Measurements from ENCODE around the gene CD55.

CD55 gene

DNA sequence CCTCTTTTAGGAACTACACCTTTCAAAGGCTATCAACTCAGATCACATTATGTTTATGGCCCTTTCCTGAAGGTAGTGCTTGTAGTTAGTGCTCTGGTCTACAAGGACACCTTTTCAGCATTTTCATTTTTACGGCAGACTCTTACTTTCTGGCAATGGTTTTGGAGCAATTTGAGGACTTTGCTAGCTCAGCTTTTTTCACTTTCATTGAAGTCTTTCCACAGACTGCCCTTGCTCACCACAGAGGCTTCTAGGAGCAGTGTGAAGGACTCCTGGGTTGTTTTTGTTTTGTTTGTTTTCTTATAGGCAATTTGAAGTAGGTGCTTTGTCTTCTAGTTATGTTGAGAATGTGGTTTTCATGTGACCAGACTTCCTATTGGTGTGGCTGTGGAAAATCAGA, 43.1 kb downstream of the CD55 start:
- DNase-seq: no peak

DNA sequence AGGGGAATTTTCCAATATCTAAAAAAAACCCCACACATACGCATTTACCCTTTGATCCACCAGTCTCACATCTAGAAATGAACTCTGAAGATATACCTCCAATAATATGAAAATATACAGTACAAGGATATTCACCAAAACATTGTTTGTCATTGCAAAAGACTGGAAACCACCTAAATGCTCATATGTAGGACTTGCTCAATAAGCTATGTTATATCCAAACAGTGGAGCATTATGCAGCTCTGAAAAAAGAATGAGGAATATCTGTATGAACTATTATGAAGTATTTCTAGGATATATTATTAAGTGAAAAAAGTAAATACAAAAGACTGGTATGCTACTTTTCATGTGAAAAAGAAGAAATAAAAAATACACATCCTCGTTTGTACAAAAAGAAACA, 43.6 kb downstream of the CD55 start:
- no peak for DNase-seq

DNA sequence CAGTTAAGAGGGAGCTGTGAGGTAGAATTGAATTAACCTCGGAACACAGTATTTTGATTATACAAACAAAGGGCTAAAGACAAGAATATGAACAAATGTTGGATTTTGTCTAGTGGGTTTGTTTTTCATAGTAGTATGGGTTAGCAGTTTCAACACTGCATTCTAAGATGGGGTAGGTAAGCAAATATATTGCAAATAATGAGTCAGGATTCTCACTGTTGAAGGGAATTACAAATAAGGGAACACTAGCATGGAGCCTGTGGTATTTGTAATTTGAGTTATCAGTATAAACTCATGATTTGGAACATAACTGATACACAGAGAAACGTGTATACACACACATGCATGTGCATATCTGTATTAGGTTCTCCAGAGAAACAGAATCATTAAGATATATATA, 44.5 kb downstream of the CD55 start:
- no peak for DNase-seq

DNA sequence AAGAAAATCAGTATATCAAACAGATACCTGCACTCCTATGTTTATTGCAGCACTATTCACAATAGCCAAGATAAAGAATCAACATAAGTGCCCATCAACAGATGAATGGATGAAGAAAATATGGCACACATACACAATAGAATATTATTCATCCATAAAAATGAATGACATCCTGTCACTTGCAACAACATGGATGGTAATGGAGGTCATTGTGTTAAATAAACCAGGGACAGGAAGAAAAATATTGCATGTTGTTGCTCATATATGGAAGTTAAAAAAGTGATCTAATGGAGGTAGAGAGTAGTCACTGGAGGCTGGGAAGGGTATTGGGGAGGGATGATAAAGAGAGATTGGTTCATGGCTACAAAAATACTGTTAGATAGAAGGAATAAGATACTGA, 67.2 kb downstream of the CD55 start:
- DNase-seq: no peak

DNA sequence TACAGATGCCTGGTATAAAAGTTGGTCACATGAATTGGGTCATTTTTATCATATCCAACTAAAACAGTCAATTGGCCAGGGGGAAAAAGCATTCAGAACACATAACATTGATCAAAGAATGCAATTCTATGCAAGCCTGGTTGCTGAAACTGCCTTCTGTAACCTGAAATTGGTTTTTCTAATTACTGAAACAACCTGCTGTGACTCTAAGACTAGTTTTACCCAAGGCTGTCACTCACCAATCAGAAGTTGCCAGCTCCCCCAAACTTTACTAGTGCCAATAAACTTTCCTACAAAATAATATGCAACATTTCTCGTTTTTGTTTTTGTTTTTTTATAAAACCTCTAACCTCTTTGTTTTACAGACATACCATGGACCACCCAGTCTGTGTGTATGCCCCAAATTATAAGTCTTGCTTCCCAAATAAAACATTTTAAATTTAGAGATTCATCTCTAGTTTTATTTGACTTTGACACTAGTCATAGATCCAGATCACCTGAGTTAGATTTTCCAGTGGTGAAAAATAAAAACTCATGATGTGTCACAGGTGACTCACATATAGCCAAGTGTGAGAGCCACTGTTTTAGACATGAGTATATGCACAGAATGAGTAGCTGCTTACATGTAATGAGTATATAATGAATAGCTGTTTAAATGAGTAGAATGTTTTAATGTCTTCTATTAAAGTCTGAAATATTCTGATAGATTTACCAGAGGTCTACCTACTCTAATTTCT, 68.4 kb downstream of the CD55 start:
- DNase-seq: no peak

DNA sequence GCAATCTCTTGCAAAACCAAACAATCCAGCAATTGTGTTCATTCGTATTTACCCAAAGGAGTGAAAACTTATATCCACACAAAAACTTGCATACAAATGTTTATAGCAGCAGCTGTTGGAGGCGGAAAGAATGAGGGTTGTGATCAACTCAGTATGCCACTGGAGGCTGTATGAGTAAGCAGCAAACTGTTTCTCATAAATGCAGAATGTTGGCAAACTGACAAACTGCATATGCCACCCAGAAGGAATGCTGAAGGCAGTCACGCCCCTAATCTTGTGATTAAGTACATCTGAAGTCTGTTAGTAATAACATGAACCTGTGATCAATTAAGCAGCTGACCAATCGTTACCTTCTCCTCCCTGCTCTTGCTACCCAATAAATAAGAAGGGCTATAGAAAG, 72.1 kb downstream of the CD55 start:
- no peak for DNase-seq

DNA sequence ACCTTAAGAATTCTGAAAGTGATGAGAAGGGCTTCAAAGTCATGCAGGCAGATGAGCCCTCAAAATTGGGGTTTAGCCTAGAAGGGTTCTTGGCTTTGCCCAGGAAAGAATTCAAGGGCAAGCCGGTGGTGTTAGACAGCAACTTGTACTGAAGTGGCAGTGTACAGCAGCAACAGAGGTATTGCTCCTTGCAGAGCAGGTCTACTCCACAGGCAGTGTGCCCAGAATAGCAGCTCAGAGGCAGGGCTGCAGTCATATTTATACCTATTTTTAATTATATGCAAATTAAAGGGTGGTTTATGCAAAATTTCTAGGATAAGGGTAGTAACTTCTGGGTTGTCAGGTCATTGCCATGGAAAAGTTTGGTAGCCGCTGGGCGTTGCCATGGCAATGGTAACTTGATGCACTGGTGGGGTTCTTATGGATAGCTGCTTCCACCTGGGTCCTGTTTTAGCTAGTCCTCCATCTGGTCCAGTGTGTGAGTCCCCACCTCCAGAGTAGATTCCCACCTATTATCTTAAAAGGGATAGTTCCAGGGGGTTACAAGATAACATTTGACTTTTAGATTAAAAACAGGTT, 74.8 kb downstream of the CD55 start:
- no peak for DNase-seq

DNA sequence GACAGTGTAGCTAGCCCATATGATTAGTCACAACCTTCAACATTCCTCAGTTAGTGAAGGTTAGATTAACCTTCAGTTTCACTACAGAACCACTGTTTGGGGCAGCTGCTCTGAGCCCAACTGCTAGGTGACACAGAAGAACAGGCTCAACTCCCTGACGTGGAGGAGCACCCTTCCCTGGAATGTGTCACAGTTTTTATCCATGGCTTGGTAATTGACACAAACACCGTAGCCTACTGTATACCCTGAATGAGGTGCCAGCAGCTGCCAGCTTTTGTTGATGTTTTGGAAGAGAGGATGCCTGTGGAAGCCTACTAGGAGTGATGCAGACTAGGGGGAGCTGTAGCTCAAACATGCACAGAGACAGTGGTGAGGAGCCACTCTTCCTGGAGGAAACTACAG, 76.0 kb downstream of the CD55 start:
- DNase-seq: no peak

DNA sequence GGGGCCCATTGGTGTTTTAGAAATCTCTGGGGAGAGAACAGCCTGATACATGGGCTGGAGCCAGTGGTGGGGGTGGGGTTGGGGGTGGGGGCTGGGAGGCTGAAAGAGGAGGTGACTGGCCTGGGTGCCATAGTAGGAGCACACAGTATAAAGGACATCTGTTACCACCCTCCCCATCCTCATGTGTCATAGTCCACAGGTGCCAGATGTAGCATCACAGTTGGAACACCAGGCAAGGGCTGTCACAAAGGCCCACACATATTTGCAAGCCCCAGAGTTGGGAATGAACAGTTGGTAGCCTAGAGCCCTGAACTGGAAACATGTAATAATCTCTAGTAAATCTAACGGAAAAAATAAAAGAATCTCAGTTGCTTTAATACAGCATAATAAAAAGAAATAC, 77.5 kb downstream of the CD55 start:
- DNase-seq: no peak

DNA sequence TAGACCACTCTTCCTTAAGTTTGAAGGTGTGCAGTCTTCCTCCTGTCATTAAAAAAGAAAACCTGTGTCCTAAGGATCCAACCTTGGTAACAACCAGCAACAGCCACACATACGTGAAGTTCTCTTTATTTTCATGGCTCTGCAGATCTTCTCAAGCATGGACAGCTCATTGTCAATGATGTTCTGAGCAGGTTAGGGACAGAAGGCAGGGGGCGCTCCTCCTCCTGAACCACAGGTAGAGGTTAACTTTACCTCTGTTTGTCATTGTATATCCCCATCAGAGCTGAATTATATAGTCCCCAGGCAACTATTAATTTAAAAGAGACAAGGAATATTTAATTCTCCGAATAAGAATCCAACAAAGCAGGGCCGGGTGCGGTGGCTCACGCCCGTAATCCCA, 80.1 kb downstream of the CD55 start:
- DNase-seq: no peak

DNA sequence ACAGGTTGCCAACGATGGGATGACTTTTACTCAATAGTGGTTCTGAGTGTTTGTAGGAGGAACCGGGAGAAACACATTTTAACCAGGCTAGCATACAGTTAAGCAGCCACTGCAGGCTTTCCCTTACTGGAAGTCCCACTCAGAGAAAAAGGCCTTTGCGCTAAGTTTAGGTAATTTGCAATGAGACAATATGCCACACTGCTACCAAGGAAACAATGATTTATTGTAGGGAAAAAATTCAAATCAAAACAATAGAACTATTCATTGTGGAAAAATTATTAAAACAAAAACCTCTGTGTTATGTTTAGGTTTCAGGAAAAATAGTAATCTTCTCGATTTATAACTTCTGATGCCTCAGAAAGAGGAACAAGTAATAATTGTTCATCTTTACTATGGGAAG, 81.3 kb downstream of the CD55 start:
- DNase-seq: no peak

DNA sequence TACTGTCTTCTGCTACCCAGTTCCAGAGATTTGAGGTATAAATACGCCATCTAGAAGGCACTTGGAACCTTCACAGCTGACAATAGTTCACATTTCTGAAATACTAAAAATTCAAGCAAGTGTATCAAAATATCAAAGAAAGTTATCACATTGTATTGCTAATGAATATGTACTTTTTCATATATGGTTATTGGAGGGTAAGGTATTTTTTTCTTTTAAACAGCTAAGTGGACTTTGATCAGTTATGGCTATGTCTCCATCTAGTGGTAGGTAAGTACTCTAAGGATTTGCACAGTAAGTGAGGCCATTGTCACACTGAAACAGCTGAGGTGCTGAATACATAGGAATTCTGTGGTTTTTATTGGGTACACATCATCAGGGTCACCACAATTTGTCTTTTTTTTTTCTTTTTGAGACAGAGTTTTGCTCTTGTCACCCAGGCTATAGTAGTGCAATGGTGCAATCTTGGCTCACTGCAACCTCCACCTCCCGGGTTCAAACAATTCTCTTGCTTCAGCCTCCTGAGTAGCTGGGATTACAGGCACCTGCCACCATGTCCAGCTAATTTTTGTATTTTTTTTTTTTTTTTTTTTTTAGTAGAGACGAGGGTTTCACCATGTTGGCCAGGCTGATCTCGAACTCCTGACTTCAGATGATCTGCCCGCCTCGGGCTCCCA, 83.5 kb downstream of the CD55 start:
- DNase-seq: peak; percentile 83 to 91

DNA sequence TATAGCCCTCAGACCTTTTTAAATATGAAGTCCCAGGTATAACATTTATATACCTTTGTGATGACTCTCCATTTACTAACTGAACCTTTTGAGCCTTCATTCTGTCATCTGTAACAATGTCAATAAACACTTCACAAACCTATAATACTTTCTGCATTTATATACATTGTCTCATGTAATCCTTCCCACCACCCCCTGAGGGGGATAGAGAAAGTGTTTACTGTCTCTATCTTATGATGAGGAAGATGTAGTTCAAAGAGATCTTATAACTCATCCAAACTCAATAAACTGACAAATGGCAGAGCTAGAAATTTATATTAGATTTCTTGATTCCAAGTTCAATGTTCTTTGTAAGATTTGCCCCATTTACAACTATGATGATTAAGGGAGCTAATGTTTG, 84.3 kb downstream of the CD55 start:
- DNase-seq: no peak

DNA sequence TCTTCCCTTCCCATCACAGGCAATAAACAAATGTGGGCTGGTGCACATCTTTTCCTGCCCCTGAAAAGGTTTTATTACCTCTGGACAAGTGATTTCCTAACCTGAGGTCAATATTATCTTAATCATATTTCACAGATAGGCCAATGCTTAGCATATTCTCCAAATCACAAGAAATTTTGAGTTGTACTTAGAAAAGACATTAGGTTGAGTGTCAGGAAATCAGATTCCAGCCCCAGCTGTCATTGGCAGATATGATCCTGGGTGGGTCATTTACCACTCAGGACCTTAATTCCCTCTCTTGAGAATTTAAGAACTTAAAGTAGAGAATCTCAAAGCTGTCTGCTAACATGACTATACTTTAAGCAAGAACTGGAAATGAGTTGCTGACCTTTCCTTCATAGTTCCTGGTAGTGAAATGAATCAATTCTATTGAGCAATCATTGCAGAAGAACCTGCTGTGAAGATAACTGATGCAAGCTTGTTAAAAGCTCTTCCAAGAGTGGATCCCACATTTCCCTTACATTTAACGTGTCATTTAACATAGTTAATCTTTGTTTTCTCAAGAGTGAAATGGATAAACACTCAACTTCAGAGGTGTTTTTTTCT, 86.3 kb downstream of the CD55 start:
- no peak for DNase-seq

Measured in Kasumi-1 (cell line).